Measurements from ENCODE around the gene HNF4A. TPM values are rescaled to one million over a fixed set of nuclear protein-coding genes. Genes with fewer than 3 reads are reported as not detected.

Gene HNF4A
- total RNA-seq, 1 donor from 2014 or later: 0.09 TPM

- TF ChIP-seq CTCF (IDR thresholded peaks at IDR 0.05; ENCODE audit: unreplicated experiment): no peak
- no peak overlapping the region for H3K27ac Mint-ChIP-seq
- H3K4me1 Mint-ChIP-seq: no peaks in the 10 kb centered on the region
- H3K4me3 Mint-ChIP-seq: no peak overlapping the region
- H3K27me3 Mint-ChIP-seq (ENCODE audit: low read depth): no peaks in the 10 kb centered on the region
- no peak for DNase-seq (ENCODE audit: low spot score in 2 of 2, unreplicated experiment in 2 of 2)
- H3K9me3 Mint-ChIP-seq: no peaks in the 10 kb centered on the region
- H3K36me3 Mint-ChIP-seq: no peaks in the 10 kb centered on the region
Measured at GRCh38 chr20:44450903-44451450, 95.5 kb downstream of the HNF4A start.

- no peak for DNase-seq (ENCODE audit: low spot score in 2 of 2, unreplicated experiment in 2 of 2)
- Mint-ChIP-seq H3K27me3 (ENCODE audit: low read depth) (no peaks in the 10 kb centered on the region), H3K9me3 (no peaks in the 10 kb centered on the region), H3K4me3 (no peak overlapping the region), H3K27ac (no peak overlapping the region), H3K4me1 (no peaks in the 10 kb centered on the region), H3K36me3 (no peaks in the 10 kb centered on the region)
- no peak for TF ChIP-seq CTCF (IDR thresholded peaks at IDR 0.05; ENCODE audit: unreplicated experiment)
Measured at GRCh38 chr20:44454306-44454963, 98.9 kb downstream of the HNF4A start.

- Mint-ChIP-seq H3K27me3 (ENCODE audit: low read depth) (no peaks in the 10 kb centered on the region), H3K4me3 (no peak overlapping the region)
Measured at GRCh38 chr20:44455126-44455525, 99.6 kb downstream of the HNF4A start.

GRCh38 chr20:44456611-44457010, 101.1 kb downstream of the HNF4A start:
- Mint-ChIP-seq H3K9me3 (no peaks in the 10 kb centered on the region), H3K36me3 (no peaks in the 10 kb centered on the region), H3K27me3 (ENCODE audit: low read depth) (no peaks in the 10 kb centered on the region), H3K4me3 (no peak overlapping the region), H3K4me1 (no peaks in the 10 kb centered on the region), H3K27ac (no peak overlapping the region)
- no peak for TF ChIP-seq CTCF (IDR thresholded peaks at IDR 0.05; ENCODE audit: unreplicated experiment)
- no peak for DNase-seq (ENCODE audit: low spot score in 2 of 2, unreplicated experiment in 2 of 2)

More at GRCh38 chr20:44455126-44455525, 99.6 kb downstream of the HNF4A start:
- Mint-ChIP-seq H3K4me1 (no peaks in the 10 kb centered on the region), H3K36me3 (no peaks in the 10 kb centered on the region), H3K9me3 (no peaks in the 10 kb centered on the region), H3K27ac (no peak overlapping the region)
- DNase-seq (ENCODE audit: low spot score in 2 of 2, unreplicated experiment in 2 of 2): no peak
- TF ChIP-seq CTCF (IDR thresholded peaks at IDR 0.05; ENCODE audit: unreplicated experiment): no peak

GRCh38 chr20:44457016-44457415, 101.5 kb downstream of the HNF4A start:
- Mint-ChIP-seq H3K4me3 (no peak overlapping the region), H3K27ac (no peak overlapping the region), H3K27me3 (ENCODE audit: low read depth) (no peaks in the 10 kb centered on the region)

More at GRCh38 chr20:44457016-44457415, 101.5 kb downstream of the HNF4A start:
- H3K4me1 Mint-ChIP-seq: no peaks in the 10 kb centered on the region
- no peaks in the 10 kb centered on the region for H3K36me3 Mint-ChIP-seq
- no peak for TF ChIP-seq CTCF (IDR thresholded peaks at IDR 0.05; ENCODE audit: unreplicated experiment)
- DNase-seq (ENCODE audit: low spot score in 2 of 2, unreplicated experiment in 2 of 2): no peak
- H3K9me3 Mint-ChIP-seq: no peaks in the 10 kb centered on the region

All from mesothelial cell of epicardium (in vitro differentiated cells).